H9 (cell line): Measurements from ENCODE around the gene SGCD. TPM values are rescaled to one million over a fixed set of nuclear protein-coding genes. Genes with fewer than 3 reads are reported as not detected.

Experiments used
- DNase-seq: peaks from one replicate; pipeline ENCODE4 v3.0.0-alpha.2; 2017
- H2AFZ ChIP-seq: one replicate; pipeline ENCODE4 v1.6.1; 2013; ENCODE audit warnings: mild to moderate bottlenecking, low read length, control low read depth, moderate library complexity
- H2AK5ac ChIP-seq: 2 replicates; pipeline ENCODE4 v1.6.1; 2013; ENCODE audit warnings: low read length, control low read depth, mixed read lengths; ENCODE audit not compliant: insufficient read length
- H2BK120ac ChIP-seq: one replicate; pipeline ENCODE4 v1.6.1; 2013; ENCODE audit warnings: low read depth, mild to moderate bottlenecking, low read length, control low read depth, inconsistent platforms; ENCODE audit not compliant: poor library complexity, severe bottlenecking
- H2BK12ac ChIP-seq: 2 replicates; pipeline ENCODE4 v1.6.1; 2013; ENCODE audit warnings: low read length, control low read depth, mixed read lengths, low read depth; ENCODE audit not compliant: insufficient read length
- H2BK15ac ChIP-seq: 2 replicates; pipeline ENCODE4 v1.6.1; 2013; ENCODE audit warnings: low read depth, low read length, control low read depth
- H2BK20ac ChIP-seq: one replicate; pipeline ENCODE4 v1.6.1; 2013; ENCODE audit warnings: low read depth, mild to moderate bottlenecking, low read length, control low read depth, inconsistent platforms; ENCODE audit not compliant: poor library complexity, severe bottlenecking
- H2BK5ac ChIP-seq: 2 replicates; pipeline ENCODE4 v1.6.1; 2013; ENCODE audit warnings: low read length, control low read depth, mixed read lengths; ENCODE audit not compliant: insufficient read length
- H3K14ac ChIP-seq: 2 replicates; pipeline ENCODE4 v1.6.1; 2013; ENCODE audit warnings: low read length, control low read depth; ENCODE audit not compliant: insufficient read depth
- H3K18ac ChIP-seq: 2 replicates; pipeline ENCODE4 v1.6.1; 2013; ENCODE audit warnings: low read depth, mild to moderate bottlenecking, mixed read lengths, low read length, control low read depth; ENCODE audit not compliant: insufficient read length
- H3K23ac ChIP-seq: 2 replicates; pipeline ENCODE4 v1.6.1; 2013; ENCODE audit warnings: low read length, control low read depth, mixed read lengths, low read depth; ENCODE audit not compliant: insufficient read length
- H3K23me2 ChIP-seq: 2 replicates; pipeline ENCODE4 v1.6.1; 2013; ENCODE audit warnings: low read depth, mild to moderate bottlenecking, mixed read lengths, low read length, control low read depth; ENCODE audit not compliant: insufficient read length, poor library complexity, severe bottlenecking
- H3K27ac ChIP-seq: 2 replicates; pipeline ENCODE4 v1.5.1; 2013; ENCODE audit warnings: low read length, control low read depth, mixed read lengths, low read depth; ENCODE audit not compliant: insufficient read length
- H3K27me3 ChIP-seq: 2 replicates; pipeline ENCODE4 v1.6.1; 2013; ENCODE audit warnings: low read length, control low read depth, inconsistent platforms; ENCODE audit not compliant: insufficient read depth
- H3K4ac ChIP-seq: 2 replicates; pipeline ENCODE4 v1.6.1; 2013; ENCODE audit warnings: low read depth, mild to moderate bottlenecking, control low read depth, inconsistent platforms, low read length, moderate library complexity
- H3K4me1 ChIP-seq: 2 replicates; pipeline ENCODE4 v1.6.1; 2013; ENCODE audit warnings: low read length, control low read depth, inconsistent platforms; ENCODE audit not compliant: insufficient read depth
- H3K4me2 ChIP-seq: 2 replicates; pipeline ENCODE4 v1.6.1; 2013; ENCODE audit warnings: low read length, control low read depth, mixed read lengths; ENCODE audit not compliant: insufficient read length, insufficient read depth
- H3K56ac ChIP-seq: 2 replicates; pipeline ENCODE4 v1.6.1; 2013; ENCODE audit warnings: low read depth, mild to moderate bottlenecking, mixed read lengths, low read length, control low read depth; ENCODE audit not compliant: insufficient read length
- H3K79me1 ChIP-seq: 2 replicates; pipeline ENCODE4 v1.6.1; 2013; ENCODE audit warnings: low read depth, mild to moderate bottlenecking, moderate library complexity, low read length, control low read depth, inconsistent platforms; ENCODE audit not compliant: insufficient read depth, poor library complexity, severe bottlenecking
- H3K79me2 ChIP-seq: 2 replicates; pipeline ENCODE4 v1.6.1; 2013; ENCODE audit warnings: low read length, control low read depth, inconsistent platforms; ENCODE audit not compliant: insufficient read depth
- H3K9ac ChIP-seq: 2 replicates; pipeline ENCODE4 v1.6.1; 2013; ENCODE audit warnings: low read length, control low read depth, mixed read lengths; ENCODE audit not compliant: insufficient read length; ENCODE audit errors: extremely low read depth
- H3K9me3 ChIP-seq: one replicate; pipeline ENCODE4 v1.6.1; 2013; ENCODE audit warnings: low read depth, low read length, inconsistent platforms; ENCODE audit not compliant: control insufficient read depth
- H3T11ph ChIP-seq: one replicate; pipeline ENCODE4 v1.6.1; 2013; ENCODE audit warnings: mild to moderate bottlenecking, low read length, control low read depth, inconsistent platforms
- H4K20me1 ChIP-seq: one replicate; pipeline ENCODE4 v1.6.1; 2013; ENCODE audit not compliant: control insufficient read depth, insufficient read length, insufficient read depth
- H4K5ac ChIP-seq: 2 replicates; pipeline ENCODE4 v1.6.1; 2013; ENCODE audit warnings: low read depth, mild to moderate bottlenecking, mixed read lengths, low read length, control low read depth; ENCODE audit not compliant: insufficient read length
- H4K8ac ChIP-seq: replicated peaks from 2 replicates; pipeline ENCODE4 v1.6.1; 2013; ENCODE audit warnings: low read length, control low read depth, mixed read lengths, low read depth; ENCODE audit not compliant: insufficient read length
- H4K91ac ChIP-seq: 2 replicates; pipeline ENCODE4 v1.6.1; 2013; ENCODE audit warnings: low read depth, mild to moderate bottlenecking, moderate library complexity, mixed read lengths, low read length, control low read depth; ENCODE audit not compliant: insufficient read length
- H3K27ac Mint-ChIP-seq, 3 experiments: 2 replicates in 2 of 3; 3 replicates in 1 of 3; pipeline ENCODE4 v1.8.0; 2020 to 2021; ENCODE audit warnings: mixed read lengths in 3 of 3, mild to moderate bottlenecking in 1 of 3, moderate library complexity in 1 of 3
- H3K27me3 Mint-ChIP-seq: 2 replicates; pipeline ENCODE4 v1.8.0; 2021; ENCODE audit warnings: low read depth, mild to moderate bottlenecking, moderate library complexity, mixed read lengths
- H3K36me3 Mint-ChIP-seq, 3 experiments: 2 replicates in 2 of 3; 3 replicates in 1 of 3; pipeline ENCODE4 v1.8.0; 2020 to 2021; ENCODE audit warnings: low read depth in 3 of 3, mixed read lengths in 3 of 3; ENCODE audit not compliant: insufficient read depth in 1 of 3
- H3K4me1 Mint-ChIP-seq, 2 experiments: 2 replicates each; pipeline ENCODE4 v1.8.0; 2020; ENCODE audit warnings: mixed read lengths in 2 of 2
- H3K4me3 Mint-ChIP-seq, 2 experiments: 2 replicates in 1 of 2; 3 replicates in 1 of 2; pipeline ENCODE4 v1.8.0; 2020 to 2021; ENCODE audit warnings: mild to moderate bottlenecking in 2 of 2, mixed read lengths in 2 of 2, moderate library complexity in 1 of 2
- H3K9me3 Mint-ChIP-seq, 2 experiments: 2 replicates in 1 of 2; 3 replicates in 1 of 2; pipeline ENCODE4 v1.8.0; 2020; ENCODE audit warnings: mild to moderate bottlenecking in 2 of 2, mixed read lengths in 2 of 2, moderate library complexity in 1 of 2
- CTCF ChIP-seq: fragments of 200-600 bp; sonication (generic); conservative IDR thresholded peaks from 3 replicates; pipeline ENCODE4 v1.8.0; 2021; ENCODE audit warnings: antibody characterized with exemption, mild to moderate bottlenecking
- WGBS: extraction: QIAGEN DNeasy Blood & Tissue Kit; methylation state at CpG from one replicate; pipeline ENCODE4 v1.1.7; 2013; ENCODE audit warnings: missing lambda C conversion rate, low lambda C conversion rate, mixed read lengths; ENCODE audit not compliant: insufficient read length; ENCODE audit errors: extremely low coverage; 5-methylcytosine and 5-hydroxymethylcytosine counted together
- total RNA-seq: library from RNA; stranded (reverse); gene quantifications from 2 replicates; pipeline ENCODE4 v1.2.1, GENCODE V29; 2021

Gene SGCD
- total RNA-seq, 1 experiment from 2014 or later, result 0.11 TPM

DNA sequence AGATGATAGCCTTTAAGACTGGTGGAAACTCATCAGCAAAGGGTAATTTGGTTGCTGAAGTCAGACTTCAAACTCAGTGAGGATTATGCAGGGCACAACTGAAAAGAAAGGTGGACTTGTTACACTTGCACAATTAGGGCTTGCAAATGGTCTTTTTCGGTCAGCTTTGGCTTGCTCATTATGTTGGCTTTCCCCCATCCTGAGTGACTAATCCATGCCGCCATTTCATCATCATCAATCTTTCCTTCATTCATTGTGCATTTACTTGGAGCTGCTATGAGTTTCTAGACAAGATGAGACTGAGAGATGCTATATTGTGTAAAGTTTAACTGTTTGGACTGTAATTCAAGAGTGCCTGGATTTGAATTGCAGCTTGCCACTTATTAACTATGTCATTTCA, 388.3 kb downstream of the SGCD start:
- H3K4me3 Mint-ChIP-seq, result no peak overlapping the region
- H3K9ac ChIP-seq, result no peak overlapping the region
- no peaks in the 10 kb centered on the region; a peak in 2 of 7 replicates for H3K36me3 Mint-ChIP-seq
- peaks cover 33 to 55% of the 10 kb centered on the region in 2 experiments for H3K4me1 Mint-ChIP-seq
- H3K23ac ChIP-seq, result no peak overlapping the region
- H2AK5ac ChIP-seq, result no peak overlapping the region
- H3K56ac ChIP-seq, result no peak overlapping the region
- H4K5ac ChIP-seq, result no peak overlapping the region
- no peaks in the 10 kb centered on the region for H3K9me3 ChIP-seq
- no peak overlapping the region for H2BK15ac ChIP-seq
- H3K23me2 ChIP-seq, result no peaks in the 10 kb centered on the region
- no peaks in the 10 kb centered on the region for H3K27me3 ChIP-seq
- peaks cover 11% of the 10 kb centered on the region; the same call in 1 of the 2 replicates for H3K4me1 ChIP-seq
- no peak overlapping the region for H3K27ac ChIP-seq
- H4K91ac ChIP-seq, result no peak overlapping the region
- no peak for TF ChIP-seq CTCF
- H3K9me3 Mint-ChIP-seq, result no peaks in the 10 kb centered on the region
- H3K79me2 ChIP-seq, result no peaks in the 10 kb centered on the region; the same call in 1 of the 2 replicates
- no peak overlapping the region for H3K14ac ChIP-seq
- H2BK120ac ChIP-seq, result no peak overlapping the region
- no CpG with 5 or more reads among the region's 2 CpGs for WGBS
- H3K27ac Mint-ChIP-seq, result no peak overlapping the region
- no peak overlapping the region for H2BK5ac ChIP-seq
- no peak overlapping the region for H2BK12ac ChIP-seq
- no peaks in the 10 kb centered on the region for H3K79me1 ChIP-seq
- no peaks in the 10 kb centered on the region for H3K27me3 Mint-ChIP-seq
- no peaks in the 10 kb centered on the region for H4K20me1 ChIP-seq
- no peak overlapping the region for H4K8ac ChIP-seq
- H2BK20ac ChIP-seq, result no peak overlapping the region
- no peak for DNase-seq
- no peak overlapping the region for H3K4ac ChIP-seq
- H3T11ph ChIP-seq, result no peak overlapping the region
- H2AFZ ChIP-seq, result no peak overlapping the region
- H3K4me2 ChIP-seq, result no peak overlapping the region
- no peak overlapping the region for H3K18ac ChIP-seq
